SHP77 (cell line): ENCODE measurements around the gene SCUBE3.

Experiments used
- DNase-seq, 2 experiments: peaks; one replicate each; lab custom pipeline; 2025; lab: John Stamatoyannopoulos, UW

The SCUBE3 gene

DNA sequence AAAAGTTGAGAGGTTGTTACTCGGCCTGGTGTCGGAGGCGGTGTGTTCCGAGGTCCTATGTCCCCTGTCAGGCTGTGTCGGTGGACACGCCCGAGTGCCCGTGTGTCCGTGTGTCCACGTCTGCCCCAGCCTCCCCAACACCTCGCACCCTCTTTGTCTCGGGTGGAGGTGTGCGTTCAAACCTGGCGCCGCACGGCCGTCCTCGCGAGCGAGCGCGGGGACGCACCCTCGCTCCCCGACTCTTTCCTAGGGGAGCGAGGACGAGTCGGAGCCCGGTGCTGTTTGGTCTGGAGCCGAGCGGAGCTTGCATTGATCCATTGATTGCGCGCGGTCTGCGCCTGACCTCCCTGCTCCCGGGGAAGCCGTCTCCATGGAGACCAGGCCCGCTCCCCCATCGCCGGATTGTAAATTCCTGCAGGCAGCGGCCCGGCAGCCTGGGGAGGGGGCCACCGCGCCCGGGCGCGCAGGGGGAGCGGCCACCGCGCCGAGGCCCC lies 411 bp upstream of the SCUBE3 start:
- DNase-seq: no peak

GRCh38 chr6:35214869-35215664 lies 1.3 kb downstream of the SCUBE3 start:
- no peak for DNase-seq

DNA sequence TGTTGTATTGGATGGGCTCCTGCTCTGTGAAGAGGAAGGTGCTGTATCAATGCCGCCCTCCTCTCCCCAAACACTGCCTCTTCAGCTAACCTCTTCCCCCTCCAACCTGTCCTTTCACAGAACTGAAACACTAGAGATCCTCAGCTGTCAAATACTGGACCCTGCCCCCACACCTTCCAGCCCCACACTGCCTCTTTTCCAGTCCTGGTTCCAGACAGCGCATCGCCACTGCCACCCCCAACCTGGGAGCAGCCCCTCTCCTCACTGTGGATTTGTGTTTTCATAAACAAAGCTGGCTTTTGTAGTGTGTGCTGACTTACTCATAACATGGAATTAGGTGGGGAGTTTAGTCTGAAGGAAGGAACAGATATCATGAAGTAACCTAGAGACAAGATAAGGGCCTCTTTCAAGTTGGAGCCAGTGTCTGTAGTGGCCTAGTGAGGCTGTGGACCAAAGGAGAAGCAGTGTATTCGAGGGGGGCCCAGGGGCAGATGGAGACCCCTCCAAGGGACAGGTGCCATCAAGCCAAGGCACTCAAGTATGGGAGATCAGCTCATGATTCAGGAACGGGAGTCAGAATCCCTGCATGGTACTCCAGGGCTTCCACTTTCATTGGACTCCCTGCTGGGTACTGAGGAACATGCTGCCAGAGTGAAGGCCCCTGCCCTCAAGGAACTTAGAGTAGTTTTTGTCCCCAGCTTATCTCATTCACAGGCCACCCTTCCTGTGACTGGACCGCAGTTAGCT lies 2.1 kb downstream of the SCUBE3 start:
- no peak for DNase-seq

DNA sequence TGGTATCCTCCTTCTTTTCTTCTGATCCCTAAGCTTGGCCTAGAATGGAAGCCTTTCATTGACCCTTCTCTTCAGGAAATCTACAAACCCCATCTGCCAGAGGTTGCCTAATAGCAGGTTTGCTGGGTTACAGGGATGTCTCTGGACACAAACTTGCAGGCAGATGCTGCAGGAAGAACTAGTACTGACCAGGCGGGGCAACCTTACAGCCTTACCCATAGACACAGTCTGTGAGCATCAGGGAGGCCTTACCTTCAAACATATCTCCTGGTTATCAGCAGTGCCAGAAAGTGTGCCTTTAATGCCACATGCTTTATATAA lies 2.6 kb downstream of the SCUBE3 start:
- DNase-seq: no peak

GRCh38 chr6:35216851-35217811 lies 3.4 kb downstream of the SCUBE3 start:
- no peak for DNase-seq

DNA sequence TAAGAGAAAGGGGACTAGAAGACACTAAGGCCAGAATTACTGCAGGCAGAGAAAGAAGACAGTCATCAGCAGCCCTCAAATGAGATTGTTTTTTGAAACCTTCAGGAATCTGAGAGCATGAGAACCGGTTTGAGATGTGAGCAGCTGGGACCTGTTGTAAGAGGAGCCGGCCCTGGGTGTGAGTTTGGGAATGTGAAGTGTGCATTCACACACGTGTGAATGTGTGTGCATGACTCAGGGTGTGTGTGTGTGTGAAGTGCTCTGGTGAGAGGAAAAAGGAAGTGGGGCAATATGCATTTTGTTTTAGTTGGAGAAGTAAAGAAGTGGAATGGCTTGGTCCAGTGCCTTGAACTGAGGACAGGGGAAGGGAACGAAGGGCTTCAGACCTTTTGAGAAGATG lies 4.3 kb downstream of the SCUBE3 start:
- DNase-seq: no peak

DNA sequence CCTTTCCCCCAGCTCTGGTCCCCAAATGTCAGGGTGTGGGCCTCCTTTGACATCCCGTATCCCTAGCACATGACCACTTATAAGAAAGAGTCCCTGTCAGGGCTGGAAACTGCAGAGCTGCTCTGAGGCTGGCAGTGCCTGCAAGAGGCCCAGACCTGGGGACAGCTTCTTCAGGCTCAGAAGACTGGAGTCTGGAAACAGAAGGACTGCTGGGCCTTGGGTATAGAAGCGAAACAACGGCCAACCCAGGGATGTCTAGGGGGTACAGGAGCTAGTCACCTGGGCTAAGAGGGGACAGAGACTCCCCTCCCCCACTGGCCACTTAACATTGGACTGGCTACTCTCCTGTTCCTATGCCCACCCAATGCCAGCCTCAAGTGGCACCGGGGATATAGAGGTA lies 4.7 kb downstream of the SCUBE3 start:
- no peak for DNase-seq

GRCh38 chr6:35219683-35220326 lies 6.0 kb downstream of the SCUBE3 start:
- DNase-seq: peak in 1 of 2 experiments; percentile 7

GRCh38 chr6:35220711-35221110 lies 7.0 kb downstream of the SCUBE3 start:
- no peak for DNase-seq

DNA sequence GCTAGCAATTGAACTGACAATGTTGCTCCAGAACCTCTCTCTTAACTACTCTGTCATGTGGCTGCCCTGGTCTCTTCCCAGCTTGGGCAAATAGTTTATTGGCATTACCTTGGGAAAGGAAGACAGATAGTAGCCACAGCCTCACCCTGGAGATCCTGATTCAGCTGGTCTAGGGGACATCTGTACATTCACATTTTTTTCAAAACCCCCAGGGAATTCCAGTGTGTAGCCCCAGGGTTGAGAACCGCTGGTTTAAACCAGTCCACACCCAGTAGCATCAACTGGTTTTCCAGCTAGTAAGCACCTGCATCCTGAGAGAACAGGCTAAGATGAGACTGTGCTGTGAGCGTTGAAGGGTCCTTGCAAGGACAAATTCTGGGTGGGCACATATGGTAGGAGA lies 9.6 kb downstream of the SCUBE3 start:
- DNase-seq: no peak

- no peak for DNase-seq
These were observed 11.0 kb downstream of the SCUBE3 start for GRCh38 chr6:35224720-35225119.

- no peak for DNase-seq
These were observed 14.7 kb downstream of the SCUBE3 start for GRCh38 chr6:35228481-35228880.

GRCh38 chr6:35229304-35229703 lies 15.5 kb downstream of the SCUBE3 start:
- no peak for DNase-seq

DNA sequence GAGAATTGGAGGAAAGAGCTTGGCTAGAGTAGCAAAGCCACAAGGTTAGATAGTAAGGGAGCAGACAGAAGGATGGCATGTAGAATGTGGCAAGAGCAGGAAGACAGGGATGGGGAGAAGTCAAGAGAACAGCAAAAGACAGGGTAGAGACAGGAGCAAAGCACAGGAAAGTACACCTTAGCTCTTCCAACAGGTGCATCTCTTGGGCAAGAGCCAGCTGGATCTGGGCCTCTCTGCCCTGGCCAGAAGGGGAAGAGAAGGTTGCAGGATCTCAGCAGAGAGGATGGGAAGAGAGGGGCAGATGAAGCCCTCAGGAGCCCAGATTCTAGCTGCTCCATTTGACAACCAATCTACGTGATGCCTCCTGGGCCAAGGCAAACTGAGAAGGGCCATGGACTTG lies 16.7 kb downstream of the SCUBE3 start:
- no peak for DNase-seq

DNA sequence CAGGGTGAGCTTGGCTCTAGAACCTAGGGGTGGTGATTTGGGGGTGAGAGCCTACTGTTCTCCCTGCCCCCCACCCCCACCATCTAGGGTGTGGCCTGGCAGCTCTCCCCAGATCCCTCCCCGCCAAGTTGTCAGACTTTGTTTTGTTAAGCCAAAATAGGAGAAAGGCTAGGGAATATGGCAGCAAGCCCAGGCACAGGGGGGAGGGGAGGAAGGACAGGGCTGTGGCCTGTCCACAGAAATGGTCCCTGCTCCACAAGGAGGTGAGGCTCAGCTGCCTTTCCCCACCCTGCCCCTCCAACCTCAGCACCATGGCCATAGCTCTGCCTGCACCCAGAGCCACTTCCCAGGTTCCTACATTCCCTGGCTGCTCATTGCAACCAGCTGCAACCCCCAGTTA lies 17.2 kb downstream of the SCUBE3 start:
- DNase-seq: no peak

DNA sequence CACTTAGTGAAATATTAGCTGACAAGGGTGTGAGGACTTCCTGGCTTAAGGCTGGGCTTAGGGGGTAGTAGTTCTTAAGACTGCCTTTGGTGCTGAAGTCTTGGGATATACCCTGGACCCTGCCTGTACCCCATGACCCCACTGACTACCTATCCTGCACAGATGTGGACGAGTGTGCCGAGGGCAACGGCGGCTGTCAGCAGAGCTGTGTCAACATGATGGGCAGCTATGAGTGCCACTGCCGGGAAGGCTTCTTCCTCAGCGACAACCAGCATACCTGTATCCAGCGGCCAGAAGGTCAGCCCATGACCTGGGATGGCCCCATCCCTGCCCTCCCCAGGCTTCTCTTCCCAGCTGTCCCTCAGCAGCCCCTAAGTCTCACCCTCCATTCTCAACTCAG lies 17.8 kb downstream of the SCUBE3 start:
- no peak for DNase-seq

- no peak for DNase-seq
These were observed 21.1 kb downstream of the SCUBE3 start for GRCh38 chr6:35234901-35235300.

GRCh38 chr6:35236223-35236622 lies 22.5 kb downstream of the SCUBE3 start:
- DNase-seq: no peak

GRCh38 chr6:35237476-35237875 lies 23.7 kb downstream of the SCUBE3 start:
- DNase-seq: no peak

DNA sequence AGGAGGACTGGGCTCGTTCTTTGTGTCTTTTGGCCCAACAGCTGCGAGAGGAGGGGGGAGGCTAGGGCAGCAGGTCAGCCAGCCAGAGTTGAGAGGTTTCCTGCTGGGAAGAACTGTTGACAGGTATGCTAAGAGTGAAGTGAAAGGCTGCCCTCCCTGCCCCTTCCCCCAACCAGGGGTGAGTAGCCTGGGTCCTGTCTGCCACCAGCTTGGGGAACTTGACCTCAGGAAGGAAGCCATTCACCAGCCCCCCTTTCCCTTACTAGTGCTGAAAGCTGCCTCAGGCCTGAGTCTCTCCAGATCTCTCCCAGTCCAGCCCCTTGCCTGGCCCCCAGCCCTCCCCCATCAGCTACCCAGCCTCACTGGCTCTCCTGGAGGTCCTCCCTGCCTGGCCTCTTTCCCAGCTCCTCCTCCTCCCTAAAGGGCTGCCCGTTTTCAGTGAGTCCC lies 25.1 kb downstream of the SCUBE3 start:
- DNase-seq: no peak

GRCh38 chr6:35239581-35239980 lies 25.8 kb downstream of the SCUBE3 start:
- no peak for DNase-seq
